HG03469 (cell line): ENCODE measurements around the gene OTOF.

Experiments
- ATAC-seq: cut with Tn5 transposase; IDR thresholded peaks from one replicate; pipeline ENCODE4 v1.9.1; 2021; ENCODE audit warnings: mild to moderate bottlenecking, moderate library complexity, moderate number of reproducible peaks; ENCODE audit not compliant: unreplicated experiment

Gene OTOF

DNA sequence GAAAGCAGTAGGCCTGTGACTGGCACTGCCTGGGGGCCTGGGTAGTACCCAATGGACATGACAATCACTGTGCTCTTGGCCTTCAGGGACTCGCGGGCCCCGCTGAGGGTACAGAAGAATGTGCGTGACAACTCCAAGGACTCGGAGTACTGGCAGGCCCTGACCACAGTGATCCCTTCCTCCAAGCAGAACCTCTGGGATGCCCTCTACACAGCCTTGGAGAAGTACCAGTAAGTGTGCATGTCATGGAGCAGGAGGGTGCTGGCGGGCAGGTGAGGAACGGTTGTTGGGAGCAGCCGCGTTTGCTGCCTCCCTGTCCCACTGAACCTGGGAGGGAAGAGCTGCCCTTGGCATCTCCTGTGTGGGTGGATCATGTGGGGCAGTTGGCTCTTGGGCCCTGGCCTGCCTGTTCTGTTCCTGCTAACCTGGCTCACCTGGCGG, 23.3 kb downstream of the OTOF start:
- ATAC-seq: no peak

DNA sequence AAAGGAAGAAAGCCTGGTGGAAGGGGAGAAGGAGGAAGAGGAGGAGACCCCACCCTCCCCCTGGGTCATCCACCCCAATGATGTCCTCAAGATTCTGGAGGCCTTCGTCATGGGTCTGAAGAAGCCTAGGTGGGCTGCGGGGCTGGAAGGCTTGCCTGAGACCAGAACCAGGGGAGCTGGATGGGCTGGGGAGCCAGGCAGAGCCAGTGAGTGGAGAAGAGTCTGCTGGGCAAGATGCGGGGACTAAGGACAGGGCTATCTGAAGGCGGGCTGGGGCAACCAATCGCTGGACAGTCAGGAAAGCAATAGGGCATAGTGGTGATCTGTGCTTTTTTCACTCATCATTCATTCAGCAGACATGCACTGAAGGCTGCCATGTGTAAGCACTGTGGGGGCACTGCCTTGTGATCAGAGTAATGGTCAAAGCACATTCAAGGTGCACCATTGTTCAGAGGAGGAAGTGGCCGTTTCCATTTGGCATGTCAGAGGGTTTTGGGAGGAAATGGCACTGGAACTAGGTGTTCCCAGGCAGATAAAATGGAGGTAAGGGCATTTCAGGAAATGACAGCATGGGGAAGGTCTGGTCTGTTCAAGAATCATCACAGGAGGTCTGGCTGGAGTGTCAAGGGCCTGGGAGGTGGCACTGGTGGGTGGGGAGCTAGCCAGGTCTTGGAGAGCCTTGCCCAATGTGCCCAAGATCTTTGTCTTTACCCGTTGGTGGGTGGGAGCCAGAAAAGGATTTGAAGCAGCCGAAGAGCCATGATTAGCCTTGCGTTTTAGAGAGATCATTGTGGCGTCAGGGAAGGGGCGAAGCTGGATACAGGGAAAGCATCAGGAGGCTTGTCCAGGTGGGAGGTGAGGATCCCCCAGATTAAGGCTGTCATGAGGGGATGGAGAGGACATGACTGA, 24.2 kb downstream of the OTOF start:
- ATAC-seq: no peak

GRCh38 chr2:26451700-26452099, 26.2 kb downstream of the OTOF start:
- ATAC-seq: no peak

GRCh38 chr2:26450031-26450635, 27.8 kb downstream of the OTOF start:
- ATAC-seq: no peak

- no peak for ATAC-seq
Measured at GRCh38 chr2:26449278-26450030, 28.5 kb downstream of the OTOF start.

GRCh38 chr2:26448651-26449050, 29.3 kb downstream of the OTOF start:
- no peak for ATAC-seq

DNA sequence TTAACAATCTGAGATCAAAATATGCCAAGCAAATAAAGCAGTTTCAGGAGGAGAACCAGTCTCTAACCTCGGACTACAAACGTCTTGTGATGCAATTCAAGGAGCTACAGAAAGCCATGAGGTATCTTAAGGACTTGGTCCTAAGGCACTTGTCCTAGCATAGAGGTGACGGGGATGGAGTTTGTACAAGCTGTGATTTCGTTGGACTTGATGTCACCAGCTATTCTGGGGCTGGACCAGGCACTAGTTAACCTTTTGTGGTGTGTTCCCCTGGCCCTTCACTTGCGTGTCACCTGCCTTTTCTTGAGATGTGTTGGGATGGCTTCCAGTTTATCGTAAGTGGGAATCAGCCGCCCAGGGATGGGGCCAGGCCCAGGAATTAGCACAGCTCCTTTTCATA, 33.7 kb downstream of the OTOF start:
- ATAC-seq: no peak

DNA sequence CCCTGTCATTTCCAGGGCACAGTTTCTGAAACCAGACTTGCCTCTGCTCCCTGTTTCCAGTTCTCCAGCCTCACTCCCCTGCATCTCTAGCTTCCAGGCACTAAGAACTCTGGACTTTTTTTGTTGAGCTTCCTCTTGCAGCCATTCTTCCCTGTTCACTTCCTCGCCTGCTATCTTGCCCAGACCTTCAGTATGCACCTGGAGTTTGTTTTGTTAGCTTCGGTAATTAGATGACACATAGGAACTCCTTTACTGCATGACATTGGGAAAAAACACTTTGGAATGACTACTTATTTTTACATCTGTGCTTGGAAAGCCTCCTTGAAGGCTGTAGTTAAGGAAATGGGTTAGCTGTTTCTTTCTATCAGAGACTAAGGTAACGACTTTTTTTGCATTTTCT, 35.2 kb downstream of the OTOF start:
- ATAC-seq: no peak

DNA sequence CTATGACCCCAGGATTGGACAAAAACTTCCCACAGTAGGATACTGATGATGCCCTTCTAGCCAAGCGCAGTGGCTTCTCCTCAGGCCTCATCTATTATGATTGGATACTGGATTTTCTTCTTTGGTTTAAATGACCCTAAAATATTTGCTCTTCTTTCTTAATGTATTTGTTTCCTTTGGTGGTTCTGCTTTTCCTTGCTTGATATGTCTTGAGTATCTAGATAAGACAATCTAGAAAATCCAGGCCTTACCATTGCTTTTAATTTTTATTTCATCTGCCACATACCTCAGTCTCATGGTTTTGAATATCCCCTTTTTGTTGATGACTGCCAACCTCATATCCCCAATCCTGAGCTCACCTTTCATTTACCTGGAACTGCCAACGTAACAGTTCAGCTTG, 35.6 kb downstream of the OTOF start:
- no peak for ATAC-seq

DNA sequence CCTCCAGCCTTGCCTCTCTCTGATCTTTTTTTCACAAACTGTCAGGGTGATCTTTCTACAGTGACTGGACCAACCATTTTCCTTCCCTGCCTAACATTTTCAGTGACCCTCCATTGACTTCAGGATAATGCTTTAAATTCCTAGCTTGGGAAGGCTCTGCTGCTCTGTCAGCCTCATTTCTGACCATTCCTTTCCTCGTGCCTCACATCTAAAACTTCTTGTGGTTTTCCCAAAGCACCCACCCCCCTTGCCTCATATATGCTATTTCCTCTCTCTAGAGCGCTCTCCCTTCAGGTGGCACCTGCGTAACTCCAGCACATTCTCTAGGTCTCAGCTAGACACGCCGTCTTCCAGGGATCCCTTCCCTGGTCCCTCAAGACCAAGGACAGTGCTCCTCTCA, 39.0 kb downstream of the OTOF start:
- no peak for ATAC-seq

DNA sequence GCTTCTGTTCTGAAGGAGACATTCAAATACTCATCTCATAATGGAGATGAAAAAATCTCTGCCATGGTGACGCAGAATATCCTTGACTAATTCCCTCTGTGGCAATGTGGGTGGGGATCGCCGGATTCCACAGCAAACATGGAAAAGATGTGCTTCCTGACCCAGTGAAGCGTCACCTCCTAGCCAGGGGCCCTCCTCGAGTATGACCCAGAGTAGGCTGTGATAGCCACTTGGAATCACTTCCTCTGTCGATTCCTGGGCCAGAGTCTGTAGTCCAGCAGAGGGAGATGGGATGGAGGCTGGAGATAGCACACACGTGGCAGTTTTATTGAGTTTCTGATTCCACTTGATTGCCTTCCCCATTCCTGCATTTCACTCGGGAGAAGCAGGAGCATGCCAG, 39.4 kb downstream of the OTOF start:
- ATAC-seq: no peak

- ATAC-seq: no peak
Measured at GRCh38 chr2:26435106-26435505, 42.8 kb downstream of the OTOF start.

DNA sequence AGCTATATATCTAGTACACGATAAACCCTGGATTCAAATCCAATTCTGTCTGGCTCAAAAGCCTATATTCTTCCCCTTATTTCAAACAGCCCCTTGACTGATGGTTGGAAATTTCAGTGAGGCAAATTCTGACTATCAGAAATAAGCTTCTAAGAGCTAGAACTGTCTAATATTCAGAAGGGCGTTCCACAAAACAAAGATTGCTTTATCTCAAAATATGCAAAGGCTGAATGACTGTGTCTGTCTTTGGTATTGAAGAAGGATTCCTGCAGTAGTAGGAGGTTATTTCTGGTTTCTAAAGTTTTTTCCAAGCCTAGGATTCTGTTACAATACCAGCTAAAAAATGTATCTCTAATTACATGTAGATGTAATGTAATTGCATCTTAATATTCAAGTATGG, 45.1 kb downstream of the OTOF start:
- ATAC-seq: no peak

- no peak for ATAC-seq
Measured at GRCh38 chr2:26432363-26432762, 45.6 kb downstream of the OTOF start.

- ATAC-seq: no peak
Measured at GRCh38 chr2:26430826-26431225, 47.1 kb downstream of the OTOF start.

DNA sequence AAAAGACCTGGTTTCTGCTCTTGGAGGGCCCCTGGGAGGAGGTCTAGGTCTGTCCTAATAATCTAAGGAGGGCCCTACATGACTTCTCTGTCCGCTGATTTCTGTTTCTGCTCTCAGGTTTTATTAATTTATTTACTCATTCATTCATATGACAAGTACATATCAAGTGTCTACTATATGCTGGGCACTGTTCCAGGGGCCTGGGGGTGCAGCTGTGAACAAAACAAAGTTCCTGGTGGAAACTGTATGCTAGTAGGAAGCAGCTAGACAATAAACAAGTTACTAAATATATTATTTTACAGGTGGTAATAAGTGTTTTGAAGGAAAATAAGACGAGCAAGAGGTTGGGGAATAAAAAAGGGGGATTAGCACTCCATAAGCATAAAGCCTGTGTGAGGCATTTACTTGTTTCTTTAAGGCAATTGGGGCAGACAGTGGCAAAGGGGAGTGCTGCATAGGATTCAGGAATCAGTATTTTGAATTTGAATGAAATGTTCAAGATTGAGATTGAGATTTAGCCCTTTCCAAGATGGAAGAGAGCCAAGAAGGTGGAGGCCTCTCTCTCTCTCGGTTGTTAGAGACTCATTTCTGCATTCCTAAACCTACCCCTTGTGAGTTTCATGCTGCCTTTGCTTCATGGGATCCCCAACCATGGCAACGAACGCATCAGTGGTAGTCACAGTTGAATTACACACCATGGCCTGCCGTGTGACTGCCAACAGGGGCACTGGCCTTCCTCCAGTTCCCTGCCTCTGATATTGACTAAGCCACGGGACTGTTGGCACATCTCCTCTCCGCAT, 47.9 kb downstream of the OTOF start:
- ATAC-seq: no peak

- ATAC-seq: no peak
Measured at GRCh38 chr2:26428846-26429245, 49.1 kb downstream of the OTOF start.

GRCh38 chr2:26424221-26424620, 53.7 kb downstream of the OTOF start:
- ATAC-seq: no peak

DNA sequence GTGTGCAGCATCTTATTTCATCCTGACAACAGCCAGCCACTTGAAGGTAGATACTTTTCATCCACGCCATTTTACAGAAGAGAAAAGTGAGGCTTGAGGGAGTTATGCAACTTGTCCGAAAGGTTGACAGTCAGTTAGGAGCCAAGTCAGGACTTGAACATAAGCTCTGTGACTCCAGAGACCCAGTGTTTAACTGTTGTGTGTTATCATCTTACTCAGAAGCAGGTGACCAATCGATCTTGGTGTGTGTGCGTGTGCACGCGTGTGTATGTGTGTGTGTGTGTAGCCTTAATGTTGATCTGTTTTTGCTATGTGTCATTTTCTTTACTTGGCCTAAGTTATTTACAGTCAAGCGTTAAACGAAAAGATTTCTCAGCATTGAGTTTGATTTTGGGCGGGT, 54.2 kb downstream of the OTOF start:
- ATAC-seq: no peak

DNA sequence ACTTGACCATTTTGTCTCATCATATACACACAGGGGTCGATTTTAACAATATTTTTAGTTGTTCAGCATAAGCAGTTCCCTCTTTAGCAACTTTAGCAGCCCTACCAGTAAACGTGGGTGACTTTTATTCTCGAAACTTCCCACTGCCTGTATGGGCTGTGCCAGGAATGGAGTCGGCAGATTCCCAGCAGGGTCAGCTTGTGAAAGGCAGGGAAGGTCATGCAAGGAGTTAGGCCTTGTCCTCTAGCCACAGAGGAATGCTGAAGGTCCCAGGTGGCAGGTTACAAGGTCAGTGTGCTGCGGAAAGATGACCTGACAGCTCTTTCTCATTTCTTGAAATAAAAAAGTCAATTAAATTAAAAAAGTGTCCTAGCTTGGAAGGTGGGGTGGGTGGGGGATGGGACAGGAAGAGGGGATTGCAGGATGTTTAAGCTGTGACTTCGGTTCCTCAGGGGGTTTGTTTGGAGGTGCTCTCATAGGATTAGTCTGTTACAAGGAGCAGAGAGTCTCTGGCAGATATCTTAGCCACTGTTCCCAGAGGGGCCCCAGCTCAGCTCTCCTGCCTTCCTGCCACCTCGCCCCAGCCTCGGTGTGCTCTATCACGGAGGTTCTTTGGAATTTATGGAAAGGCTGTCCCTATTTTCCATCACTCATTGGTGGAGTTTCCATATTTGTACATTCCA, 54.8 kb downstream of the OTOF start:
- no peak for ATAC-seq
